SK-N-SH (cell line): ENCODE data around the gene ZNF180. TPM values are rescaled to one million over a fixed set of nuclear protein-coding genes. Genes with fewer than 3 reads are reported as not detected.

Source experiments
- CTCF ChIA-PET: fragments of 300-600, 350-600 bp; formaldehyde crosslinking; extraction: SDS; loops from one replicate; lab custom pipeline; 2021; lab: Yijun Ruan, JAX
- POLR2A ChIA-PET: fragments of 350-600 bp; sonication (Branson Sonifier 250); formaldehyde crosslinking; extraction: SDS; loops from one replicate; lab custom pipeline; 2020; ENCODE audit warnings: antibody characterized with exemption, inconsistent platforms; lab: Yijun Ruan, JAX
- DNase-seq: peaks from one replicate; pipeline ENCODE4 v3.0.0; 2012
- H2AFZ ChIP-seq: fragments of 200-600 bp; sonication (generic); 2 replicates; pipeline ENCODE4 v1.8.1; 2016; ENCODE audit warnings: antibody characterized with exemption, mild to moderate bottlenecking, low read depth
- H3F3A ChIP-seq: fragments of 200-600 bp; sonication (generic); replicated peaks from 2 replicates; pipeline ENCODE3; 2016; ENCODE audit warnings: antibody characterized with exemption, mild to moderate bottlenecking; ENCODE audit not compliant: insufficient read depth
- H3K27ac ChIP-seq, 2 experiments: fragments of 200-500 bp in 1 of 2; fragments of 200-600 bp in 1 of 2; sonication (Bioruptor generic) in 1 of 2; sonication (generic), shearing (Covaris generic) in 1 of 2; 2 replicates each; pipeline versions ENCODE4 v1.5.1 to v1.6.1; 2014 to 2016; ENCODE audit warnings: low read depth in 2 of 2, inconsistent platforms in 1 of 2, low read length in 1 of 2, mild to moderate bottlenecking in 1 of 2, mixed read lengths in 1 of 2
- H3K27me3 ChIP-seq: fragments of 200-600 bp; sonication (generic), shearing (Covaris generic); 2 replicates; pipeline ENCODE4 v1.6.1; 2016; ENCODE audit warnings: mixed run types; ENCODE audit not compliant: insufficient read depth
- H3K36me3 ChIP-seq, 2 experiments: fragments of 200-500 bp in 1 of 2; fragments of 200-600 bp in 1 of 2; sonication (Bioruptor generic) in 1 of 2; sonication (generic) in 1 of 2; replicated peaks in 1 of 2; 2 replicates each; pipeline versions ENCODE3 to v1.5.1; 2014 to 2016; ENCODE audit warnings: low read length in 1 of 2, mild to moderate bottlenecking in 1 of 2; ENCODE audit not compliant: insufficient read depth in 2 of 2, control insufficient read depth in 1 of 2
- H3K4me1 ChIP-seq, 2 experiments: fragments of 200-500 bp in 1 of 2; fragments of 200-600 bp in 1 of 2; sonication (Bioruptor generic) in 1 of 2; sonication (generic), shearing (Covaris generic) in 1 of 2; 2 replicates each; pipeline versions ENCODE4 v1.5.1 to v1.6.1; 2014 to 2016; ENCODE audit warnings: low read depth in 1 of 2, low read length in 1 of 2, mixed run types in 1 of 2; ENCODE audit not compliant: insufficient read depth in 2 of 2, control insufficient read depth in 1 of 2
- H3K4me2 ChIP-seq: fragments of 200-600 bp; sonication (generic), shearing (Covaris generic); 2 replicates; pipeline ENCODE4 v1.6.1; 2017; ENCODE audit warnings: mixed run types
- H3K4me3 ChIP-seq, 2 experiments: fragments of 200-500 bp in 1 of 2; fragments of 200-600 bp in 1 of 2; sonication (Bioruptor generic) in 1 of 2; sonication (generic), shearing (Covaris generic) in 1 of 2; 2 replicates each; pipeline versions ENCODE4 v1.5.1 to v1.8.1; 2014 to 2016; ENCODE audit warnings: low read depth in 2 of 2, inconsistent platforms in 1 of 2, low read length in 1 of 2, mild to moderate bottlenecking in 1 of 2, mixed read lengths in 1 of 2, moderate library complexity in 1 of 2
- H3K79me2 ChIP-seq: fragments of 200-600 bp; sonication (generic); 2 replicates; pipeline ENCODE4 v1.8.1; 2017; ENCODE audit warnings: mild to moderate bottlenecking; ENCODE audit not compliant: insufficient read depth
- H3K9ac ChIP-seq: fragments of 200-600 bp; sonication (generic); 2 replicates; pipeline ENCODE4 v1.6.1; 2017; ENCODE audit warnings: mixed run types
- H3K9me2 ChIP-seq: fragments of 200-600 bp; sonication (generic); 2 replicates; pipeline ENCODE4 v1.6.1; 2017; ENCODE audit warnings: mixed run types
- H3K9me3 ChIP-seq: fragments of 200-600 bp; sonication (generic); 2 replicates; pipeline ENCODE4 v1.6.1; 2017; ENCODE audit warnings: mixed run types, mild to moderate bottlenecking, moderate library complexity
- H4K20me1 ChIP-seq: fragments of 200-600 bp; sonication (generic); 2 replicates; pipeline ENCODE4 v1.6.1; 2017; ENCODE audit warnings: mild to moderate bottlenecking, mixed run types; ENCODE audit not compliant: insufficient read depth
- CTCF ChIP-seq: fragments of 200-600 bp; sonication (generic); IDR thresholded peaks from 2 replicates; pipeline ENCODE4 v1.6.1; 2017; ENCODE audit warnings: antibody characterized with exemption, mild to moderate bottlenecking, moderate library complexity
- EZH2phosphoT487 ChIP-seq: fragments of 200-600 bp; sonication (generic); IDR thresholded peaks from 2 replicates; pipeline ENCODE4 v1.6.1; 2017; ENCODE audit warnings: low read depth, mixed run types, mild to moderate bottlenecking, antibody characterized with exemption, moderate library complexity, borderline replicate concordance
- GABPA ChIP-seq: IDR thresholded peaks from 2 replicates; pipeline ENCODE4 v1.4.0; 2012; ENCODE audit warnings: low read depth, mild to moderate bottlenecking
- GATA2 ChIP-seq: sonication (generic); formaldehyde crosslinking; IDR thresholded peaks from 2 replicates; pipeline ENCODE4 v1.5.0; 2020; ENCODE audit warnings: mild to moderate bottlenecking, missing genetic modification reagents
- IRF3 ChIP-seq: fragments of 150-350 bp; IDR thresholded peaks from 2 replicates; pipeline ENCODE4 v1.6.1; 2016; ENCODE audit warnings: mild to moderate bottlenecking, low read depth, low read length
- MEF2A ChIP-seq: IDR thresholded peaks from 2 replicates; pipeline ENCODE4 v1.4.0; 2012; ENCODE audit warnings: low read depth, borderline replicate concordance
- NFIC ChIP-seq: IDR thresholded peaks from 2 replicates; pipeline ENCODE4 v1.4.0; 2012; ENCODE audit warnings: borderline replicate concordance
- RAD21 ChIP-seq: IDR thresholded peaks from 2 replicates; pipeline ENCODE4 v1.6.1; 2012; ENCODE audit warnings: mild to moderate bottlenecking, low read length
- RCOR1 ChIP-seq: fragments of 150-350 bp; IDR thresholded peaks from 2 replicates; pipeline ENCODE4 v1.6.1; 2017; ENCODE audit warnings: antibody characterized with exemption, low read length
- REST ChIP-seq: IDR thresholded peaks from 2 replicates; pipeline ENCODE4 v1.6.1; 2012; ENCODE audit warnings: mild to moderate bottlenecking, low read depth, low read length, moderate library complexity
- RXRA ChIP-seq: IDR thresholded peaks from 2 replicates; pipeline ENCODE4 v1.4.0; 2012; ENCODE audit warnings: low read depth, mild to moderate bottlenecking, borderline replicate concordance
- TAF1 ChIP-seq: IDR thresholded peaks from 2 replicates; pipeline ENCODE4 v1.6.1; 2012; ENCODE audit warnings: low read depth, mild to moderate bottlenecking, low read length, moderate library complexity, borderline replicate concordance
- YY1 ChIP-seq: IDR thresholded peaks from 2 replicates; pipeline ENCODE4 v1.4.0; 2012; ENCODE audit warnings: low read depth, mild to moderate bottlenecking
- ZBTB33 ChIP-seq: IDR thresholded peaks from 2 replicates; pipeline ENCODE4 v1.4.0; 2012; ENCODE audit warnings: low read depth, borderline replicate concordance
- WGBS: methylation state at CpG from one replicate; pipeline ENCODE4 v1.1.6; 2017; ENCODE audit warnings: low lambda C conversion rate; 5-methylcytosine and 5-hydroxymethylcytosine counted together
- polyA plus RNA-seq, 3 experiments: library from polyadenylated mRNA; depleted of rRNA; stranded (reverse); fragments of >200 nt; gene quantifications; 2 replicates each; pipeline ENCODE4 v1.2.3, GENCODE V29; 2012

The ZNF180 gene
- polyA plus RNA-seq, 1 of the 3 experiments (the other 2 are of a cell fraction) = 1.5 TPM

GRCh38 chr19:44515031-44515430 lies 14.7 kb upstream of the ZNF180 start:
- Histone ChIP-seq H2AFZ (no peak overlapping the region), H3K36me3 (no peaks in the 10 kb centered on the region), H3K4me1 (no peaks in the 10 kb centered on the region), H3K9ac (no peak overlapping the region), H3K9me2 (no peaks in the 10 kb centered on the region), H3K27ac (no peak overlapping the region), H3K4me3 (no peak overlapping the region), H3K9me3 (no peaks in the 10 kb centered on the region), H3K79me2 (no peaks in the 10 kb centered on the region), H4K20me1 (no peaks in the 10 kb centered on the region), H3K4me2 (no peak overlapping the region), H3F3A (no peaks in the 10 kb centered on the region), H3K27me3 (peaks cover 5% of the 10 kb centered on the region; the same call in 1 of the 2 replicates)
- ChIA-PET POLR2A (no interaction called here), CTCF (interaction anchor here (1.1 kb wide), 1 partner anchor 56 kb away, joined by 3 read pairs; no protein-coding TSS in a partner anchor)
- no peak for DNase-seq
- TF ChIP-seq YY1 (no peak), RXRA (no peak), ZBTB33 (no peak), MEF2A (no peak), TAF1 (no peak), GABPA (no peak), NFIC (no peak), EZH2phosphoT487 (no peak), IRF3 (no peak), RCOR1 (no peak)
- 3% methylated on average over 3 of the region's 3 CpGs for WGBS

- CTCF ChIA-PET = interaction anchor here (0.8 to 1.3 kb wide), 2 partner anchors 11 to 58 kb away, joined by 3 read pairs; no protein-coding TSS in a partner anchor
- peak; percentile 61 for DNase-seq
- 15% methylated on average over 10 of the region's 12 CpGs for WGBS
These were observed 12.3 kb upstream of the ZNF180 start for GRCh38 chr19:44512326-44513298.

More at GRCh38 chr19:44512326-44513298, 12.3 kb upstream of the ZNF180 start:
- Histone ChIP-seq H3K27me3 (peaks cover 7% of the 10 kb centered on the region; the same call in 1 of the 2 replicates), H4K20me1 (no peaks in the 10 kb centered on the region), H3K9me3 (no peaks in the 10 kb centered on the region), H3K9ac (no peak overlapping the region), H3F3A (no peaks in the 10 kb centered on the region), H3K4me2 (no peak overlapping the region), H2AFZ (no peak overlapping the region), H3K36me3 (no peaks in the 10 kb centered on the region), H3K27ac (no peak overlapping the region), H3K79me2 (no peaks in the 10 kb centered on the region), H3K4me3 (no peak overlapping the region), H3K9me2 (no peaks in the 10 kb centered on the region), H3K4me1 (no peaks in the 10 kb centered on the region)
- POLR2A ChIA-PET = no interaction called here
- TF ChIP-seq CTCF = peak; percentile 59
- TF ChIP-seq GATA2 = no peak
- peak; percentile 40; the same call in 1 of the 2 replicates for TF ChIP-seq RAD21
- TF ChIP-seq REST = peak; percentile 100
